Astrocyte (in vitro differentiated cells and primary cell): ENCODE data around the gene LIN37. TPM values are rescaled to one million over a fixed set of nuclear protein-coding genes. Genes with fewer than 3 reads are reported as not detected.

Experiments used
- DNase-seq: peaks from one replicate; pipeline ENCODE4 v3.0.0-alpha.2; 2010; ENCODE audit warnings: low read depth
- FAIRE-seq: peaks from 2 replicates; lab custom pipeline; 2011; peaks lifted over from hg19 to GRCh38; lab: Jason Lieb, UNC
- H2AFZ ChIP-seq: 2 replicates; pipeline ENCODE4 v1.6.0; 2012; ENCODE audit warnings: low read depth, low read length, inconsistent platforms
- H3K27ac ChIP-seq: 2 replicates; pipeline ENCODE4 v1.5.1; 2011; ENCODE audit warnings: low read depth, low read length, inconsistent platforms
- H3K27me3 ChIP-seq: 2 replicates; pipeline ENCODE4 v1.6.0; 2011; ENCODE audit warnings: low read length, inconsistent platforms; ENCODE audit not compliant: insufficient read depth
- H3K36me3 ChIP-seq: 2 replicates; pipeline ENCODE4 v1.5.1; 2011; ENCODE audit warnings: low read length, inconsistent platforms; ENCODE audit not compliant: insufficient read depth
- H3K4me1 ChIP-seq: 2 replicates; pipeline ENCODE4 v1.5.1; 2011; ENCODE audit warnings: low read length, inconsistent platforms; ENCODE audit not compliant: insufficient read depth
- H3K4me2 ChIP-seq: 2 replicates; pipeline ENCODE4 v1.6.0; 2012; ENCODE audit warnings: low read length, inconsistent platforms
- H3K4me3 ChIP-seq: 2 replicates; pipeline ENCODE4 v1.5.1; 2011; ENCODE audit warnings: low read depth, mild to moderate bottlenecking, low read length, inconsistent platforms; ENCODE audit not compliant: insufficient read depth
- H3K79me2 ChIP-seq: 2 replicates; pipeline ENCODE4 v1.6.0; 2012; ENCODE audit warnings: mild to moderate bottlenecking, low read length, inconsistent platforms; ENCODE audit not compliant: insufficient read depth
- H3K9ac ChIP-seq: 2 replicates; pipeline ENCODE4 v1.6.0; 2012; ENCODE audit warnings: mild to moderate bottlenecking, low read length, inconsistent platforms
- H3K9me3 ChIP-seq: 2 replicates; pipeline ENCODE4 v1.5.1; 2012; ENCODE audit warnings: low read depth, mild to moderate bottlenecking, low read length, inconsistent platforms; ENCODE audit not compliant: insufficient read depth
- H4K20me1 ChIP-seq: 2 replicates; pipeline ENCODE4 v1.6.0; 2012; ENCODE audit warnings: low read length, inconsistent platforms; ENCODE audit not compliant: insufficient read depth
- H3K27ac Mint-ChIP-seq: one replicate; pipeline ENCODE4 v1.8.0; 2021; ENCODE audit warnings: mild to moderate bottlenecking, mixed read lengths; ENCODE audit not compliant: unreplicated experiment
- H3K27me3 Mint-ChIP-seq: one replicate; pipeline ENCODE4 v1.8.0; 2021; ENCODE audit warnings: low read depth, mixed read lengths; ENCODE audit not compliant: unreplicated experiment
- H3K36me3 Mint-ChIP-seq: one replicate; pipeline ENCODE4 v1.8.0; 2021; ENCODE audit warnings: low read depth, mixed read lengths; ENCODE audit not compliant: unreplicated experiment
- H3K4me1 Mint-ChIP-seq: one replicate; pipeline ENCODE4 v1.8.0; 2021; ENCODE audit warnings: low read depth, mixed read lengths; ENCODE audit not compliant: unreplicated experiment
- H3K4me3 Mint-ChIP-seq: one replicate; pipeline ENCODE4 v1.8.0; 2021; ENCODE audit warnings: mild to moderate bottlenecking, moderate library complexity, mixed read lengths; ENCODE audit not compliant: unreplicated experiment
- H3K9me3 Mint-ChIP-seq: one replicate; pipeline ENCODE4 v1.8.0; 2021; ENCODE audit warnings: mild to moderate bottlenecking, mixed read lengths; ENCODE audit not compliant: unreplicated experiment
- EZH2 ChIP-seq: IDR thresholded peaks from 2 replicates; pipeline ENCODE4 v1.6.1; 2012; ENCODE audit warnings: mild to moderate bottlenecking, low read length, inconsistent platforms; ENCODE audit not compliant: insufficient read depth
- total RNA-seq: library from RNA; stranded (reverse); gene quantifications from 2 replicates; pipeline ENCODE4 v1.2.1, GENCODE V29; 2021
- TF ChIP-seq, protein P1 (sequence below): IDR thresholded peaks from 2 replicates; pipeline ENCODE4 v1.5.1; 2011; ENCODE audit warnings: low read depth, mild to moderate bottlenecking, inconsistent platforms, low read length, moderate library complexity; ENCODE audit not compliant: insufficient read depth

LIN37 gene
- total RNA-seq, 1 donor from 2014 or later: 15.6 TPM

GRCh38 chr19:35733180-35734125, 14.9 kb upstream of the LIN37 start:
- peaks cover 26% of the 10 kb centered on the region for H3K36me3 Mint-ChIP-seq
- FAIRE-seq: no peak

DNA sequence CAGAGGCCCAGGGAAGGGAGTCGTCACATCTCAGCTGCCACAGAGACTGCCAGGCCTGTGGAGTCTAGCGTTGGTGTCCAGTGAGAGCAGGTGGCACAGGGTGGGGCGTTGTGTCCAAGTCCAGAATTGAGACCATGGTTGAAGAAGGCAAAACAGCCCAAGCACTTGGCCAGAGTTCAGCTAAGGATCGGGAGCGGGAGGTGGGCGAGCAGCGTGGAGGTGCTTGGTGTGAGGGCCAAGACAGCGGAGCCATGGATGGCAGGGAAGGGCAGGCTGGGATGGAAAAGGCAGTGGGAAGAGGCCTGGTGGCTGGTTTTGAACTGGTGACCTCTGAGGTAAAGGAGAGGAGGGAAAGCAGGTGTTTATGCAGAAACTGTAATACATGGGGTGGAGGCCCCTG, 14.1 kb upstream of the LIN37 start:
- no peak overlapping the region for H3K4me3 ChIP-seq
- no peak overlapping the region for H3K4me2 ChIP-seq
- no peaks in the 10 kb centered on the region for H3K9me3 ChIP-seq
- H2AFZ ChIP-seq: no peak overlapping the region
- TF ChIP-seq, protein P1, sequence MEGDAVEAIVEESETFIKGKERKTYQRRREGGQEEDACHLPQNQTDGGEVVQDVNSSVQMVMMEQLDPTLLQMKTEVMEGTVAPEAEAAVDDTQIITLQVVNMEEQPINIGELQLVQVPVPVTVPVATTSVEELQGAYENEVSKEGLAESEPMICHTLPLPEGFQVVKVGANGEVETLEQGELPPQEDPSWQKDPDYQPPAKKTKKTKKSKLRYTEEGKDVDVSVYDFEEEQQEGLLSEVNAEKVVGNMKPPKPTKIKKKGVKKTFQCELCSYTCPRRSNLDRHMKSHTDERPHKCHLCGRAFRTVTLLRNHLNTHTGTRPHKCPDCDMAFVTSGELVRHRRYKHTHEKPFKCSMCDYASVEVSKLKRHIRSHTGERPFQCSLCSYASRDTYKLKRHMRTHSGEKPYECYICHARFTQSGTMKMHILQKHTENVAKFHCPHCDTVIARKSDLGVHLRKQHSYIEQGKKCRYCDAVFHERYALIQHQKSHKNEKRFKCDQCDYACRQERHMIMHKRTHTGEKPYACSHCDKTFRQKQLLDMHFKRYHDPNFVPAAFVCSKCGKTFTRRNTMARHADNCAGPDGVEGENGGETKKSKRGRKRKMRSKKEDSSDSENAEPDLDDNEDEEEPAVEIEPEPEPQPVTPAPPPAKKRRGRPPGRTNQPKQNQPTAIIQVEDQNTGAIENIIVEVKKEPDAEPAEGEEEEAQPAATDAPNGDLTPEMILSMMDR: no peak
- H3K4me1 ChIP-seq: no peaks in the 10 kb centered on the region
- H3K36me3 ChIP-seq: peaks cover 18% of the 10 kb centered on the region
- Mint-ChIP-seq H3K27ac (peak overlapping the region; percentile 16), H3K9me3 (no peaks in the 10 kb centered on the region), H3K4me3 (no peak overlapping the region), H3K36me3 (peaks cover 25% of the 10 kb centered on the region), H3K4me1 (no peaks in the 10 kb centered on the region), H3K27me3 (no peaks in the 10 kb centered on the region)
- no peak for DNase-seq
- H3K79me2 ChIP-seq: no peaks in the 10 kb centered on the region
- H3K27me3 ChIP-seq: no peaks in the 10 kb centered on the region
- H3K9ac ChIP-seq: no peak overlapping the region
- no peak overlapping the region for H3K27ac ChIP-seq
- no peak for FAIRE-seq
- peaks cover 40% of the 10 kb centered on the region for H4K20me1 ChIP-seq

More at GRCh38 chr19:35733180-35734125, 14.9 kb upstream of the LIN37 start:
- no peaks in the 10 kb centered on the region for H3K9me3 Mint-ChIP-seq
- Histone ChIP-seq H3K36me3 (peaks cover 23% of the 10 kb centered on the region), H4K20me1 (peaks cover 45% of the 10 kb centered on the region), H3K4me1 (no peaks in the 10 kb centered on the region), H3K9me3 (no peaks in the 10 kb centered on the region), H3K27me3 (no peaks in the 10 kb centered on the region), H3K4me2 (no peak overlapping the region), H3K27ac (no peak overlapping the region), H2AFZ (no peak overlapping the region), H3K4me3 (no peak overlapping the region), H3K9ac (no peak overlapping the region), H3K79me2 (no peaks in the 10 kb centered on the region)
- H3K4me3 Mint-ChIP-seq: no peak overlapping the region
- no peaks in the 10 kb centered on the region for H3K27me3 Mint-ChIP-seq
- H3K4me1 Mint-ChIP-seq: no peaks in the 10 kb centered on the region
- TF ChIP-seq, protein P1: no peak
- TF ChIP-seq EZH2: no peak
- DNase-seq: no peak
- H3K27ac Mint-ChIP-seq: no peak overlapping the region

- Histone ChIP-seq H3K9ac (no peak overlapping the region), H3K79me2 (no peaks in the 10 kb centered on the region), H3K4me1 (no peaks in the 10 kb centered on the region), H3K27ac (no peak overlapping the region), H3K9me3 (no peaks in the 10 kb centered on the region), H3K4me2 (no peak overlapping the region), H2AFZ (no peak overlapping the region), H4K20me1 (peaks cover 40% of the 10 kb centered on the region), H3K36me3 (peaks cover 15% of the 10 kb centered on the region), H3K4me3 (no peak overlapping the region), H3K27me3 (no peaks in the 10 kb centered on the region)
- Mint-ChIP-seq H3K9me3 (no peaks in the 10 kb centered on the region), H3K27ac (no peak overlapping the region), H3K27me3 (no peaks in the 10 kb centered on the region), H3K36me3 (peaks cover 22% of the 10 kb centered on the region), H3K4me1 (no peaks in the 10 kb centered on the region), H3K4me3 (no peak overlapping the region)
- DNase-seq (no peak), FAIRE-seq (no peak)
- TF ChIP-seq, protein P1: no peak
- no peak for TF ChIP-seq EZH2
Measured at GRCh38 chr19:35734889-35735288, 13.5 kb upstream of the LIN37 start.
